ENCODE measurements around the gene ZNF219. TPM values are rescaled to one million over a fixed set of nuclear protein-coding genes. Genes with fewer than 3 reads are reported as not detected.

ZNF219 gene
- total and polyA plus RNA-seq, 4 experiments from 2014 or later, result 0.80 to 8.0 (median 5.3) TPM

DNA sequence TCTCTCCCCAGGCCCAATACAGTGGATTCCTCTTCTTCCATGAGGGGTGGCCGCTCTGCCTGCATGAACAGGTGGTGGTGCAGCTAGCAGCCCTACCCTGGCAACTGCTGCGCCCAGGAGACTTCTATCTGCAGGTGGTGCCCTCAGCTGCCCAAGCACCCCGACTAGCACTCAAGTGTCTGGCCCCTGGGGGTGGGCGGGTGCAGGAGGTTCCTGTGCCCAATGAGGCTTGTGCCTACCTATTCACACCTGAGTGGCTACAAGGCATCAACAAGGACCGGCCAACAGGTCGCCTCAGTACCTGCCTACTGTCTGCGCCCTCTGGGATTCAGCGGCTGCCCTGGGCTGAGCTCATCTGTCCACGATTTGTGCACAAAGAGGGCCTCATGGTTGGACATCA is 24.5 kb downstream of the ZNF219 start:
- DNase-seq, result no peak
- no peak overlapping the region for H3K27ac ChIP-seq (ENCODE audit: low read depth, low read length)
- intact Hi-C loops (cut with micrococcal nuclease), result no loop called here
- H3K36me3 Mint-ChIP-seq, result no peaks in the 10 kb centered on the region
- ChIA-PET POLR2A (ENCODE audit: partially characterized antibody) (no interaction called here), CTCF (ENCODE audit: partially characterized antibody) (interaction anchor here (4.3 kb wide), 1 partner anchor 31 kb away, joined by 60 read pairs; no protein-coding TSS in a partner anchor)
- H3K4me3 Mint-ChIP-seq, result no peak overlapping the region
- no peaks in the 10 kb centered on the region for H3K9me3 ChIP-seq (ENCODE audit: control insufficient read depth in 1 of 2, low read length in 2 of 2)
- H3K4me1 ChIP-seq (ENCODE audit: insufficient read depth, low read length), result peaks cover 29% of the 10 kb centered on the region
- H3K4me1 Mint-ChIP-seq, result peaks cover 15 to 34% (median 24%) of the 10 kb centered on the region in 4 donors
- peaks cover 38% of the 10 kb centered on the region for H3K27me3 ChIP-seq (ENCODE audit: insufficient read depth, low read length)
- H3K9me3 Mint-ChIP-seq, result no peaks in the 10 kb centered on the region
- no peak overlapping the region for H3K4me3 ChIP-seq (ENCODE audit: low read length in 2 of 2)
- no peak overlapping the region for H3K27ac Mint-ChIP-seq
- H3K36me3 ChIP-seq (ENCODE audit: insufficient read depth, low read length), result no peaks in the 10 kb centered on the region
- H3K27me3 Mint-ChIP-seq, result peaks cover 14 to 33% of the 10 kb centered on the region in 2 donors

DNA sequence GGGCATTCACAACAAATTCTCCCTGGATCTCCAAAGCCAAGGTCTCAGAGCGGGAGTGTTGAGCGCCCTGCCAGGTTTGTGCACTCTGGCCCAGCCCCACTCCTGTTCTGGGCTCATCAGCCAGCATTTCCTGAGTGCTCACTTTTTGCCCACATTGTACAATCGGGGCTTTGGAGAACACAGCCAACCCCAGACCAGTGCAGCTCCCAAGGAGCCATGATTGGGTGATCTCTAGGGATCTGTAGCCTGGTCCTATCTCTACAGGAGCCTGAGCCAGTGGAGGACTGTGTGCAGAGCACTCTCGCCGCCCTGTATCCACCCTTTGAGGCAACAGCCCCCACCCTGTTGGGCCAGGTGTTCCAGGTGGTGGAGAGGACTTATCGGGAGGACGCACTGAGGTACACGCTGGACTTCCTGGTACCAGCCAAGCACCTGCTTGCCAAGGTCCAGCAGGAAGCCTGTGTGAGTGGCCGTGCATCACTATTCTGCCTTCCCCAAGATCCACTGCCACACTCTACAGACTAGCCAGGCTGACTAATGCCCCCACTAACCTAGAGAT is 25.6 kb downstream of the ZNF219 start:
- peaks cover 21 to 41% of the 10 kb centered on the region in 2 donors for H3K27me3 Mint-ChIP-seq
- Histone ChIP-seq H3K36me3 (ENCODE audit: insufficient read depth, low read length) (no peaks in the 10 kb centered on the region), H3K27me3 (ENCODE audit: insufficient read depth, low read length) (peaks cover 46% of the 10 kb centered on the region), H3K4me3 (ENCODE audit: low read length in 2 of 2) (no peak overlapping the region), H3K9me3 (ENCODE audit: control insufficient read depth in 1 of 2, low read length in 2 of 2) (no peaks in the 10 kb centered on the region), H3K4me1 (ENCODE audit: insufficient read depth, low read length) (peaks cover 35% of the 10 kb centered on the region), H3K27ac (ENCODE audit: low read depth, low read length) (no peak overlapping the region)
- H3K9me3 Mint-ChIP-seq, result no peaks in the 10 kb centered on the region
- H3K4me1 Mint-ChIP-seq, result peaks cover 22 to 41% (median 30%) of the 10 kb centered on the region in 4 donors
- POLR2A ChIA-PET (ENCODE audit: partially characterized antibody), result no interaction called here
- H3K4me3 Mint-ChIP-seq, result peak overlapping the region in 2 of 8 donors; percentile 52 to 86
- no peak for DNase-seq
- intact Hi-C loops (cut with micrococcal nuclease), result no loop called here
- CTCF ChIA-PET (ENCODE audit: partially characterized antibody), result interaction anchor here (1.4 to 4.3 kb wide), 4 partner anchors 20 to 58 kb away, joined by 4 to 60 read pairs (median 32); no protein-coding TSS in a partner anchor
- H3K27ac Mint-ChIP-seq, result no peak overlapping the region
- H3K36me3 Mint-ChIP-seq, result no peaks in the 10 kb centered on the region

DNA sequence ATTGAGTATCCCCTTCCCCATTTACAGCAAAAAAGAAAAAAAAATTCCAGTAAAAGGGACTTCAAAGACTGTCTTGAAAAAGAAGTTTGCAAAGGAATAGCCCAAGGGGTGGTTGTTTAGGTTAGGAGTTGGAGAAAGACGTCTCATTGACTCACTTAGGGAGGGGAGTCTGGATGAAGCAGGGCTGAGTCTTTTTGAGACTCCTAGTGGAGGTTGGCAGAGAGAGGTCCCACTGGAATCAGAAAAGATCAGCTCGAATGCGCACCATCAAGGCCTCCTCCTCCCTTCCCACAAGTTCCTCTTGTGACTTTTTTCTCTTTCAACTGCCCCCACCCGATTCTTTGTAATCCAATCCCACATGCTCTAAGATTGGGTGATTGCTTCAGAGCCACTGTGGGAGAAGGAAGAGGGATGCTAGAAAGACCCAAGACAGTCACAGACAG is 26.4 kb downstream of the ZNF219 start:
- intact Hi-C loops (cut with micrococcal nuclease), result no loop called here
- POLR2A ChIA-PET (ENCODE audit: partially characterized antibody), result interaction anchor here (2.1 to 2.4 kb wide), 3 partner anchors 15 to 32 kb away, joined by 7 to 22 read pairs (median 20); no protein-coding TSS in a partner anchor
- Mint-ChIP-seq H3K4me3 (peak overlapping the region in 6 of 8 donors; percentile 83 to 90 (median 86)), H3K36me3 (no peaks in the 10 kb centered on the region), H3K9me3 (no peaks in the 10 kb centered on the region), H3K27me3 (peaks cover 26 to 46% of the 10 kb centered on the region in 2 donors), H3K27ac (peak overlapping the region in 5 of 7 donors; percentile 31 to 81 (median 52)), H3K4me1 (peaks cover 22 to 41% (median 30%) of the 10 kb centered on the region in 4 donors)
- no peak overlapping the region for H3K27ac ChIP-seq (ENCODE audit: low read depth, low read length)
- CTCF ChIA-PET (ENCODE audit: partially characterized antibody), result interaction anchor here (0.8 to 4.3 kb wide), 11 partner anchors 16 to 101 kb away, joined by 3 to 60 read pairs (median 5); no protein-coding TSS in a partner anchor
- H3K36me3 ChIP-seq (ENCODE audit: insufficient read depth, low read length), result no peaks in the 10 kb centered on the region
- H3K27me3 ChIP-seq (ENCODE audit: insufficient read depth, low read length), result peaks cover 52% of the 10 kb centered on the region
- DNase-seq, result no peak
- H3K4me1 ChIP-seq (ENCODE audit: insufficient read depth, low read length), result peaks cover 35% of the 10 kb centered on the region
- H3K4me3 ChIP-seq (ENCODE audit: low read length in 2 of 2), result no peak overlapping the region
- no peaks in the 10 kb centered on the region for H3K9me3 ChIP-seq (ENCODE audit: control insufficient read depth in 1 of 2, low read length in 2 of 2)

DNA sequence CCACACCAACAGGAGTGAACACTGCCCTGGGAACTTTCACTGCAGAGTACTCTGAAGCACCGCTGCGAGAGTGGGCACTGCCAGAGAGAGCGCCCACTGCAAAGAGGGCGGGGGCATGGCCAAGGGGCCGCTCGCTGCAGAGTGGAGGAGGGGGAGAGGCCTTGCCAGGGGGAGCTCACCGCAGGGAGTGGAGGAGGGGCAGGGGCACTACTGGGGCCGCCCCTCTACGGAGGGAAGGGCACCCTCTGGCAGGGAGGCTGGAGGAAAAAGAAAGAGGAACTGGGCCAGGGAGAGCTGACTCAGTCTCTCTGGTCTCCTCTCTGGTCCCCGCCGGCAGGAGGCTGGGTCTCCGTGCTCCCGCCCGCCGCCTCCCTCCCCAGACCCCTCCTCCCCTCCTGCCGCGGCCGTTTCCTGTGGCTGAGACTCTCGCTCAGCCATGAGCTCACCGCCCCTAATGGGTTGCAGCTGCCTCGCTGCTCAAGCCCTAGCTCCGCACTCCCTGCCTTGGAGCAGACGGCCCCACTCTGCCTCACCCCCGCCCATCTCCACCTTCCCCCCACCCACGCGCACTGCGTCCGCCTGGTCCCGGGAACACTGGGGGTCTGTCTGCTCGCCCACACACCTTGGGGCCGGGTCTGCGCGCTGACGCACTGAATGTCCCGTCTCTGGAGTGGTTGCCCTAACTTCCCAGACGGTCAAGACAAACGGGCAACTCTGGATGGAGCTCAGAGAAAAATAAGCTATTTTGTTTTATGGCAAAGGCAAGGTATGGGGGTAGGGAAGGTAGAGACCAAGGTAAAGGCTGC is 27.0 kb downstream of the ZNF219 start:
- Histone ChIP-seq H3K4me3 (ENCODE audit: low read length in 2 of 2) (peak overlapping the region in 1 of 2 donors; percentile 42), H3K36me3 (ENCODE audit: insufficient read depth, low read length) (no peaks in the 10 kb centered on the region), H3K4me1 (ENCODE audit: insufficient read depth, low read length) (peaks cover 35% of the 10 kb centered on the region), H3K27me3 (ENCODE audit: insufficient read depth, low read length) (peaks cover 52% of the 10 kb centered on the region), H3K9me3 (ENCODE audit: control insufficient read depth in 1 of 2, low read length in 2 of 2) (no peaks in the 10 kb centered on the region), H3K27ac (ENCODE audit: low read depth, low read length) (peak overlapping the region; percentile 25)
- ChIA-PET CTCF (ENCODE audit: partially characterized antibody) (interaction anchor here (0.8 to 4.3 kb wide), 13 partner anchors 16 to 100 kb away, joined by 3 to 60 read pairs (median 4); no protein-coding TSS in a partner anchor), POLR2A (ENCODE audit: partially characterized antibody) (interaction anchor here (1.0 to 2.4 kb wide), 11 partner anchors 10 to 56 kb away, joined by 3 to 22 read pairs (median 6); partner anchors contain the start of gene NDRG2)
- Mint-ChIP-seq H3K4me1 (peaks cover 22 to 41% (median 30%) of the 10 kb centered on the region in 4 donors), H3K27ac (peak overlapping the region in 6 of 7 donors; percentile 77 to 88 (median 83)), H3K9me3 (no peaks in the 10 kb centered on the region), H3K4me3 (peak overlapping the region; percentile 80 to 90 (median 86)), H3K36me3 (no peaks in the 10 kb centered on the region), H3K27me3 (peaks cover 29 to 50% of the 10 kb centered on the region in 2 donors)
- peak in 4 of 5 donors; percentile 23 to 75 (median 32) for DNase-seq
- intact Hi-C loops (cut with micrococcal nuclease), result loop anchor here (1.0 kb wide), 1 partner anchor 16 kb away; no protein-coding TSS in a partner anchor

DNA sequence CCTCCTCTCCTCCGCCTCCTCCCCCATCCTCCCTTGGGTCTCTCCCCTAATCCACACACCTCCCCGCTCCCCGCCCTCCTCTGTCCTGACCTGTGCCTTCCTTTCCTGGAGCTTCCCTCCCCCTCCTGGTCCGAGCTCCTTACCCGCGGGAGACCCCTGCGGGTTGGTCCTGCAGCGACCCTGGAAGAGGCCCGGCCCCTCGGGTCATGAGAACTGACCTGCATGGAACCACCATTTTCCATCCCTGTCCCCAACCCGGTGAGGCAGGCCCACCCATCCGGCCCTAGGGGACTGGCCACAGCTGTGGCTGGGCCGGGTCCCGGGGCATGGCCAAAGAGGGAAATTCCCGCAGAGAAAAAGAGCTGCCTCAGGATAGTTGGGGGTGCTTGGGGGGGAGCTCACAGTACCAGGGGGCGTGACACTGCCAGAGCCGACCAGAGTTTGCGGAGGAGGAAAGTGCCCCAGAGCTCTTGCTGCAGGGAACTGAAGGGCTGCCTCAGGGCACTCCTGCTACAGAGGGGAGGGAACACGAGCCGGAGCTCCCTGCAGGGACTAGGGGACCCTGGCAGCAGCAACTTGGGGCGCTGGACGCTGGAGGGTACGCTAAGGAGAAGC is 27.7 kb downstream of the ZNF219 start:
- intact Hi-C loops (cut with micrococcal nuclease), result loop anchor here (1.0 kb wide), 1 partner anchor 17 kb away; no protein-coding TSS in a partner anchor
- Histone ChIP-seq H3K36me3 (ENCODE audit: insufficient read depth, low read length) (no peaks in the 10 kb centered on the region), H3K27ac (ENCODE audit: low read depth, low read length) (peak overlapping the region; percentile 25), H3K4me1 (ENCODE audit: insufficient read depth, low read length) (peaks cover 35% of the 10 kb centered on the region), H3K4me3 (ENCODE audit: low read length in 2 of 2) (peak overlapping the region; percentile 23 to 42), H3K9me3 (ENCODE audit: control insufficient read depth in 1 of 2, low read length in 2 of 2) (no peaks in the 10 kb centered on the region), H3K27me3 (ENCODE audit: insufficient read depth, low read length) (peaks cover 52% of the 10 kb centered on the region)
- CTCF ChIA-PET (ENCODE audit: partially characterized antibody), result interaction anchor here (0.8 to 4.3 kb wide), 11 partner anchors 17 to 100 kb away, joined by 3 to 60 read pairs (median 5); no protein-coding TSS in a partner anchor
- H3K9me3 Mint-ChIP-seq, result no peaks in the 10 kb centered on the region
- H3K27me3 Mint-ChIP-seq, result peaks cover 31 to 50% of the 10 kb centered on the region in 2 donors
- peaks cover 22 to 41% (median 30%) of the 10 kb centered on the region in 4 donors for H3K4me1 Mint-ChIP-seq
- H3K4me3 Mint-ChIP-seq, result peak overlapping the region; percentile 80 to 90 (median 86)
- peak overlapping the region; percentile 54 to 88 (median 83) for H3K27ac Mint-ChIP-seq
- POLR2A ChIA-PET (ENCODE audit: partially characterized antibody), result interaction anchor here (0.7 to 2.4 kb wide), 13 partner anchors 9 to 674 kb away, joined by 3 to 22 read pairs (median 5); partner anchors contain the start of gene NDRG2
- peak in 4 of 5 donors; percentile 24 to 33 (median 26) for DNase-seq
- no peaks in the 10 kb centered on the region for H3K36me3 Mint-ChIP-seq

DNA sequence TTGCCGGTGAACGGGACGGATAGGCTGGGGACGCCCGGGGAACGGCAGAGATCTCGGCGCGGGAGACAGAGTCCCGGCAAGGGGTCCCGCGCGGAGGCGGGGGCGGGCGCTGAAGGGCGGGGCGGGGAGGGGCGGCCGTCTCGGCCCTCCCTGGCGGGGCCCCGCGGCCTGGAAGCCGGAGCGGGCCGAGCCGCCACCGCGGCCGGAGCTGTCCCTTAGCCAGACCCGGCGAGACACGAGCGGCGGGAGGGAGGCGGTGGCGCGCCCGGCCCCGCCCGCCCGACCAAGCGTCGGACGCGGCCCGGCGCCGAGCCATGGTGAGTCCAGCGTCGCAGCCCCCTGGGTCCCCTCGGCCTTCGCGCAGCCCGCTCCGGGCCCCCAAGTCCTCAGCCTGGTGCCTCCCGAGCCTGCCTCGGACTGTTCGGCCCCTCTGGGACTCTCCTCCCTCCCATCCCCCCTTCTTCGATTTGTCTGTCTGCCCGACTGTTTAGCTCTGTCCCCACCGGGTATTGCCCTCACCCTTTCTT is 28.3 kb downstream of the ZNF219 start, which contains the start of gene ARHGEF40:
ARHGEF40 (plus strand) TSS at position 222 of the 527 bp plus-strand sequence; CDS start at position 315, 93 bp downstream.
- Histone ChIP-seq H3K27me3 (ENCODE audit: insufficient read depth, low read length) (peaks cover 52% of the 10 kb centered on the region), H3K4me3 (ENCODE audit: low read length in 2 of 2) (peak within 1 kb of the TSS; percentile 23 to 42), H3K36me3 (ENCODE audit: insufficient read depth, low read length) (no peaks in the 10 kb centered on the region), H3K27ac (ENCODE audit: low read depth, low read length) (peak within 1 kb of the TSS; percentile 29), H3K4me1 (ENCODE audit: insufficient read depth, low read length) (peaks cover 35% of the 10 kb centered on the region), H3K9me3 (ENCODE audit: control insufficient read depth in 1 of 2, low read length in 2 of 2) (no peaks in the 10 kb centered on the region)
- intact Hi-C loops (cut with micrococcal nuclease), result no loop called here
- H3K27me3 Mint-ChIP-seq, result peaks cover 36 to 53% of the 10 kb centered on the region in 2 donors
- ChIA-PET CTCF (ENCODE audit: partially characterized antibody) (interaction anchor here (1.3 to 4.3 kb wide), 6 partner anchors 18 to 99 kb away, joined by 4 to 60 read pairs (median 16); no protein-coding TSS in a partner anchor), POLR2A (ENCODE audit: partially characterized antibody) (interaction anchor here (0.5 to 2.4 kb wide), 13 partner anchors 9 to 745 kb away, joined by 3 to 22 read pairs (median 5); no protein-coding TSS in a partner anchor)
- no peaks in the 10 kb centered on the region for H3K9me3 Mint-ChIP-seq
- peak within 1 kb of the TSS; percentile 54 to 94 (median 89) for H3K27ac Mint-ChIP-seq
- no peaks in the 10 kb centered on the region for H3K36me3 Mint-ChIP-seq
- peak in 1 of 5 donors; percentile 29 for DNase-seq
- H3K4me3 Mint-ChIP-seq, result peak within 1 kb of the TSS; percentile 81 to 90 (median 86)
- H3K4me1 Mint-ChIP-seq, result peaks cover 22 to 41% (median 30%) of the 10 kb centered on the region in 4 donors

Measured in CD4-positive, alpha-beta memory T cell (primary cell).